Measurements from ENCODE around the gene TNNC2. TPM values are rescaled to one million over a fixed set of nuclear protein-coding genes. Genes with fewer than 3 reads are reported as not detected.

Gene TNNC2
- total and polyA plus RNA-seq, 2 experiments from 2014 or later = 0.59 to 32.5 TPM

GRCh38 chr20:45857114-45857881 lies 30.2 kb upstream of the TNNC2 start, which contains the start of the genes ACOT8 and ZSWIM3 (continued):
- TF ChIP-seq REST (IDR thresholded peaks at IDR 0.05; ENCODE audit: unreplicated experiment) = no peak
- TF ChIP-seq JUNB (IDR thresholded peaks at IDR 0.05; ENCODE audit: unreplicated experiment) = no peak
- TF ChIP-seq NANOG (IDR thresholded peaks at IDR 0.05; ENCODE audit: borderline replicate concordance) = no peak
- TF ChIP-seq POLR2AphosphoS5 (IDR thresholded peaks at IDR 0.05; ENCODE audit: low read depth) = peak; percentile 73

GRCh38 chr20:45853484-45853883 lies 26.4 kb upstream of the TNNC2 start:
- Histone ChIP-seq H3K4me1 (ENCODE audit: insufficient read depth) (peaks cover 39% of the 10 kb centered on the region), H3K27ac (ENCODE audit: low read depth) (peak overlapping the region; percentile 75), H3K79me2 (replicated peaks; ENCODE audit: insufficient read depth) (peaks cover 37% of the 10 kb centered on the region), H3K36me3 (ENCODE audit: insufficient read depth) (peaks cover 4% of the 10 kb centered on the region; the same call in 1 of the 2 replicates), H3K4me3 (0 out of 2 replicates have a peak overlapping the region, but pooled peaks have one; percentile 4), H2AFZ (no peak overlapping the region), H4K20me1 (replicated peaks; ENCODE audit: insufficient read depth) (no peaks in the 10 kb centered on the region), H3K9me2 (ENCODE audit: insufficient read depth) (no peaks in the 10 kb centered on the region), H3K4me2 (peak overlapping the region; percentile 17), H3K27me3 (ENCODE audit: insufficient read depth) (no peaks in the 10 kb centered on the region), H3F3A (replicated peaks; ENCODE audit: low read depth) (no peaks in the 10 kb centered on the region)
- Mint-ChIP-seq H3K4me1 (peaks cover 48% of the 10 kb centered on the region), H3K27ac (peak overlapping the region; percentile 94), H3K27me3 (ENCODE audit: insufficient read depth, low read depth, poor library complexity) (peaks cover 14% of the 10 kb centered on the region), H3K4me3 (peak overlapping the region; percentile 58), H3K36me3 (ENCODE audit: low read depth) (peaks cover 32% of the 10 kb centered on the region), H3K9me3 (no peaks in the 10 kb centered on the region)
- ATAC-seq (peak; percentile 7), DNase-seq (ENCODE audit: low spot score) (peak; percentile 87)
- TF ChIP-seq STAT1 (IDR thresholded peaks at IDR 0.05; ENCODE audit: unreplicated experiment) = no peak
- peak; percentile 53; the same call in 1 of the 2 replicates for TF ChIP-seq CREB1 (CRISPR knock-in tag; IDR thresholded peaks at IDR 0.05; ENCODE audit: low read depth)
- TF ChIP-seq JUNB (IDR thresholded peaks at IDR 0.05; ENCODE audit: unreplicated experiment) = no peak
- no peak for TF ChIP-seq EZH2 (IDR thresholded peaks at IDR 0.05; ENCODE audit: low read depth, unreplicated experiment)
- no peak for TF ChIP-seq CTCF (conservative IDR thresholded peaks at IDR 0.05; ENCODE audit: low read depth in 2 of 2)
- TF ChIP-seq ZNF331 (CRISPR knock-in tag; IDR thresholded peaks at IDR 0.05; ENCODE audit: low read depth) = no peak
- TF ChIP-seq NANOG (IDR thresholded peaks at IDR 0.05; ENCODE audit: borderline replicate concordance) = peak; percentile 96
- TF ChIP-seq REST (IDR thresholded peaks at IDR 0.05; ENCODE audit: unreplicated experiment) = no peak
- peak; percentile 26; the same call in 1 of the 2 replicates for TF ChIP-seq POLR2AphosphoS5 (IDR thresholded peaks at IDR 0.05; ENCODE audit: low read depth)
- TF ChIP-seq EZH2phosphoT487 (IDR thresholded peaks at IDR 0.05; ENCODE audit: unreplicated experiment) = no peak
- TF ChIP-seq ETS1 (IDR thresholded peaks at IDR 0.05) = no peak

Data from GM23338 (cell line).